ENCODE data around the gene CACHD1.

CACHD1 gene

DNA sequence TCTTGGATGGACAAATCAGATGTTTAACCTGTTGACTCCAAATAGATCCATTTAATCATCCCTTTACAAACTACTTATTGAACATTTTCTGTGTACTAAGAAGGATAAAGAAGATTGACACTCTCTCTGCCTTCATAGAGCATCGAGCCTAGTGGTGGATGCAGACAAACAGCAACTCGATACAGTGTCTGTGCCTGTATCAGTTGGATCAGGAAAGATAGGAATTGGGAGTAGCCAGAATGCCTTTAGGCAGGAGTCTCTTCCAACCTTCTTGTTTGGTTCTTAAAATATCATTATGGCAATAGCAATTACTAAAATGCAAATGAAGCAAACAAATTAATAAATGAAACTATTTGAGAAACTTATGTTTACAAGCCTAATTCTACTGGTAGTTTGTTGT is 185.9 kb downstream of the CACHD1 start:
- TF ChIP-seq, protein P1, sequence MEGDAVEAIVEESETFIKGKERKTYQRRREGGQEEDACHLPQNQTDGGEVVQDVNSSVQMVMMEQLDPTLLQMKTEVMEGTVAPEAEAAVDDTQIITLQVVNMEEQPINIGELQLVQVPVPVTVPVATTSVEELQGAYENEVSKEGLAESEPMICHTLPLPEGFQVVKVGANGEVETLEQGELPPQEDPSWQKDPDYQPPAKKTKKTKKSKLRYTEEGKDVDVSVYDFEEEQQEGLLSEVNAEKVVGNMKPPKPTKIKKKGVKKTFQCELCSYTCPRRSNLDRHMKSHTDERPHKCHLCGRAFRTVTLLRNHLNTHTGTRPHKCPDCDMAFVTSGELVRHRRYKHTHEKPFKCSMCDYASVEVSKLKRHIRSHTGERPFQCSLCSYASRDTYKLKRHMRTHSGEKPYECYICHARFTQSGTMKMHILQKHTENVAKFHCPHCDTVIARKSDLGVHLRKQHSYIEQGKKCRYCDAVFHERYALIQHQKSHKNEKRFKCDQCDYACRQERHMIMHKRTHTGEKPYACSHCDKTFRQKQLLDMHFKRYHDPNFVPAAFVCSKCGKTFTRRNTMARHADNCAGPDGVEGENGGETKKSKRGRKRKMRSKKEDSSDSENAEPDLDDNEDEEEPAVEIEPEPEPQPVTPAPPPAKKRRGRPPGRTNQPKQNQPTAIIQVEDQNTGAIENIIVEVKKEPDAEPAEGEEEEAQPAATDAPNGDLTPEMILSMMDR (IDR thresholded peaks at IDR 0.05; ENCODE audit: low read depth, low read length): no peak
- no peak for DNase-seq (ENCODE audit: extremely low read depth, low read depth)

DNA sequence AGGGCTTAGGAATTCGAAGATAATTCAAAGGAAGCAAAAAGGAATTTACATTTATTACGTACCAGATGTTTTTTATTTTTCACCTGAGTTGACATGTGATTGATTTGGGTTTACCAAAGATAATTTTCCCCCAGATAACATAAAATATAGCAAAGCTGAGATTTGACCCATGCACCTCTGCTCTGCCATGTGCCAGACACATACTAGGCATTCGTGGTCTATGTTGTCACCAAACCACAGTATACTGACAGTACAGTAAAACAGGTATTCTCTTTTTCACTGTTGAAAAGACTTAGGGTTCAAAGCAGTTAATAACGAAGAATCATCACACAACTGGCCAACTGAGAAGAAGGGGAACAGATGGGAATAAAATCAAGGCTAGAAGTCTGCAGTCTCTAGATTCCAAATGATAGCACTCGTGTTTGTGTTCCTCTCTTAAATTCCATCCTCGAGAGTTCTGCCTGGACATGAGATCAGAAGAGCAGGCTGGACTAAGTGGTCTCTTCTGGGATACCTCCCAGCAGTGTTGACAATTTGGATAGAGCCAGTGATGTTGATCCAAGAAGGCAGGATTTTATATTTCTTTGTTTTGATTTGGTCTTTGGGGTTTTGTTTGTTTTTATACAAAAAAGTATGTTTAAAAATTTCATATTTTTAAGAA is 189.7 kb downstream of the CACHD1 start:
- TF ChIP-seq, protein P1 (IDR thresholded peaks at IDR 0.05; ENCODE audit: low read depth, low read length): no peak

DNA sequence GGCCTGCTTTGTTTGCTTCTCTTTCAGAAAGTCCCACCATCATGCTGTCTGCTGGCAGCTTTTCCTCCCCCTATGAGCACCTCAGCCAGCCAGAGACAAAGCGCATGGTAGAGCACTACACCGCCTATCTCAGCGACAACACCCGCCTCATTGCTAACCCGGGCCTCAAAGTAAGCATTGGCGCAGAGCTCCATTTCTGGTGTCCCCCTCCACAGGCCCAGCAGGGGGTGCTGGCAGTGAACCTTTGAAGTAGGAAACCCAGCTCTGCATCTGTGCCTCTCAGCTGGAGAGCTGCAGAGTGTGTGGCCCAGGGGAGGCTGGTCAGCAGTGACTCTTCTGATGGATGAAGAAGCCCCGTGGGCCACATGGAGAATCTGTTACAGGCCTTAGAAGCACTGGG is 193.7 kb downstream of the CACHD1 start:
- TF ChIP-seq, protein P1 (IDR thresholded peaks at IDR 0.05; ENCODE audit: low read depth, low read length): peak; percentile 5
- no peak for DNase-seq (ENCODE audit: extremely low read depth, low read depth)

More for the DNA sequence above, 189.7 kb downstream of the CACHD1 start:
- no peak for DNase-seq (ENCODE audit: extremely low read depth, low read depth)

DNA sequence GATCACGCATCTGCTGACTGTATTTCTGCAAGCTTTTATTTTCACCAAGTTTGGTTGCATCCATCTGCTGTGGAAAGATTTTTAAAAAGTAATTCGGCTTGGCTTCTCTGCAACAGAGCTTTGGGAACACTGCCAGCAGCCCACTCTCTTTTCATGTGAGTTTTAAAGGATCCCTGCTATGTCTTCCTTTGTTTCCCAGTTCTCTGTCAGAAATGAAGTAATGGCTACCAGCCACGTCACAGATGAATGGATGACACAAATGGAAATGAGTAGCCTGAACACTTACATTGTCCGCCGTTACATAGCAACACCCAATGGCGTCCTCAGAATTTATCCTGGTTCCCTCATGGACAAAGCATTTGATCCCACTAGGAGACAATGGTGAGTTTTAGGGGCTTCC is 194.4 kb downstream of the CACHD1 start:
- TF ChIP-seq, protein P1 (IDR thresholded peaks at IDR 0.05; ENCODE audit: low read depth, low read length): no peak
- DNase-seq (ENCODE audit: extremely low read depth, low read depth): no peak

DNA sequence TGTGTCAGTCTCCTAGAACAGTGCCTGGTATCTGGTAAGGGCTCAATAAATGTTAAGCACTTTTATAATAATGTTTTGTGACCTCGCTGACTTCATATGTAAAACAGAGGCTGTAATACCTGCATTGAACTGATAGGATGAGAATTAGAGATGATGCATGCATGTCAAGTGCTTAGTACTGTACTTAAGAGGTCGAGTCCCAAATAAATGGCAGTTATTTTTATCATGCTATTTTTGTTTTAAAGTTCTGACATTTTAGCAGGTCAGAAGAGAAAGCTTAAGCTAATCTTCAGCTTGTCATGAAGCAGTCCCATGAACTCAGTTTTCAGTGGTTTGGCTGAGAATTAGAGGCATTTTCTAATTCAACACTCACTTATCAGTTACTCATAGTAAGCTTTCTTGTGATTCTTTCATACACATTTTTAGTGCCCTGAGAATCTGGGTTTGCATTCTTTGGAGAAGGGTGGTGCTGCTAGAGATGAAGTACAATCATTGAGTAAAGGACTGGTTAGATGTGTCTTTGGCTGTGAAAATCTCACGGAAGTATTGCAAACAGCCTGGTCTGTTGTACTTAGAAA is 199.3 kb downstream of the CACHD1 start:
- TF ChIP-seq, protein P1 (IDR thresholded peaks at IDR 0.05; ENCODE audit: low read depth, low read length): no peak

DNA sequence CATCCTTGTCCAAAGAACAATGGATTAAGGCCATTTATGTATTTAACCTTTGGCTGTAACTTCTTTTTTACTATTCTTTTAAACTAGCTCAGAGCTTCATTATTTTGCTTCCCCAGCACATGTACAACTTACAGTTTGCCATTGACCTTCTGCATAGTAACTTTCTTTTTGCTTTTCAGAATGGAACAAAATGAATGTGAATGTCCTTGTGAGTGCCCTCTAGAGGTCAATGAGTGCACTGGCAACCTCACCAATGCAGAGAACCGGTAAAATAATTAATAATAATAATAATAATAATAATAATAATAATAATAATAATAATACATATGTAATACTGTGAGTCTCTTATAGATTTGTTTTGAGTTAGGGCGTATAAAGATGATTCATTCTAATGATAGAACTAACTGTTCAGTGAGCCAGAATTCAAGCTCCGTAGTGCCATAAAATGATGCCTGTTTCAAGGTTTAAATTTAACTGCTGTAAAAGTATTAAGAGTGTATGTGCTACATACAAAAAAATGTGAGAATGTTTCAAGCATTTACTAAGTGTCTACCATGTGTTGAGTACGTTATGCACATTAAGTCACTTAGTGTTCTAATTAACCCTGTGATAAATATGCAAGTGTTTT is 205.9 kb downstream of the CACHD1 start:
- no peak for DNase-seq (ENCODE audit: extremely low read depth, low read depth)
- TF ChIP-seq, protein P1 (IDR thresholded peaks at IDR 0.05; ENCODE audit: low read depth, low read length): peak; percentile 67

More for the DNA sequence above, 199.3 kb downstream of the CACHD1 start:
- no peak for DNase-seq (ENCODE audit: extremely low read depth, low read depth)

DNA sequence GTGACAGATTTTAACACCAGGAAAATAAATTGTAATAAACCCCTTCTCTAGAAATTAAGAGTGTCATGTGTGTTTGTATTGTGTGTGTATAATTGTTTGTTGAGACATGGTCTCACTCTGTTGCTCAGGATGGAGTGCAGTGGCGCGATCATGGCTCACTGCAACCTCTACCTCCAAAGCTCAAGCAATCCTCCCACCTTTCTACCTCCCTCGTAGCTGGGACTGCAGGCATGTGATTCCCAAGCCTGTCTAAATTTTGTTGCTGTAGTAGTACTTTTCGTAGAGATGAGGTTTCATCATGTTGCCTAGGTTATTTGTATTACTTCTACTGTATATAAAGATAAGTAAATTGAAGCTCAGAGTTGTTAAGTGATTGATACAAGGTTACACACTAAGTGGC is 206.5 kb downstream of the CACHD1 start:
- TF ChIP-seq, protein P1 (IDR thresholded peaks at IDR 0.05; ENCODE audit: low read depth, low read length): no peak
- no peak for DNase-seq (ENCODE audit: extremely low read depth, low read depth)

Measured in AG09319 (cell line).